A673 (cell line): ENCODE measurements around the gene KLF16.

Experiments
- EZH2 ChIP-seq: fragments of 200-600 bp; sonication (generic); IDR thresholded peaks from 2 replicates; pipeline ENCODE4 v1.6.1; 2017; ENCODE audit warnings: borderline replicate concordance, low read depth, mild to moderate bottlenecking, mixed read lengths, antibody characterized with exemption, low read length; ENCODE audit not compliant: poor library complexity, severe bottlenecking
- TF ChIP-seq, protein P1 (sequence below): fragments of 300-800, 200-600 bp; sonication (generic); conservative IDR thresholded peaks from 2 replicates; pipeline ENCODE4 v1.5.1; 2017; ENCODE audit warnings: low read depth, mild to moderate bottlenecking, antibody characterized with exemption, low read length, moderate library complexity, mixed read lengths

DNA sequence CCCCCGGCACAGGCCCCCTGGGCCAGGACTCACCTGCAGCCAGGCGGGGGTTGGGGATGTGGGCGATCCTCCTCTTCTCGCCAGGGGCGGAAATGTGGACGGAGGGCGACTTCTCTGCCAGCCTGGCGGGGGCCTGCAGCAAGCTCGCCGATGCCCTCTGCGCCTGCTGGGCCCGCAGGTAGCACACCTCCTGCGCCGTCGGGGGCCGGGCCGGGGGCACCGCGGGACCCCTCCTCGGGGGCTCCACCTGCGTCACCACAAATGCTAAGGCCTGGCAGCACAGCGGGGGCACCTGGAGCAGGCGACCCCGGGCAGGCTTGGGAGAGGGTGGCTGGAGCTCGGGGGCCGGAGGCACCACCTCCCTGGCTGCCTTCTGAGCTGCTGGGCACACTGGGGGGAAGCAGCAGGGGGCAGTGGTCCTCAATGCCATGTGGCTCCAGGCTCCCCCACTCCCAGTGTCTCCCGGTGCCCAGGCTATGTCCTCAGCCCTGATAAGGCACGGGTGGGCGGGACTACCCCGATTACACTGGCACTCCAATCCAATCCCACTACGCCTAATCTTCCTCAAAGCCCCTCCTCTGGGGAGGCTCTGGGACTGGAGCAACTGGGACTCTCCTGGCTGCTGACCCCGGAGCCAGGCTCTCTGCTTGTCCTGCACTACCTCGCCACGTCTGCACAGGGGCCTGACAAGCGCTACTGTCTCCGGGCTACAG, 39.7 kb downstream of the KLF16 start:
- TF ChIP-seq, protein P1, sequence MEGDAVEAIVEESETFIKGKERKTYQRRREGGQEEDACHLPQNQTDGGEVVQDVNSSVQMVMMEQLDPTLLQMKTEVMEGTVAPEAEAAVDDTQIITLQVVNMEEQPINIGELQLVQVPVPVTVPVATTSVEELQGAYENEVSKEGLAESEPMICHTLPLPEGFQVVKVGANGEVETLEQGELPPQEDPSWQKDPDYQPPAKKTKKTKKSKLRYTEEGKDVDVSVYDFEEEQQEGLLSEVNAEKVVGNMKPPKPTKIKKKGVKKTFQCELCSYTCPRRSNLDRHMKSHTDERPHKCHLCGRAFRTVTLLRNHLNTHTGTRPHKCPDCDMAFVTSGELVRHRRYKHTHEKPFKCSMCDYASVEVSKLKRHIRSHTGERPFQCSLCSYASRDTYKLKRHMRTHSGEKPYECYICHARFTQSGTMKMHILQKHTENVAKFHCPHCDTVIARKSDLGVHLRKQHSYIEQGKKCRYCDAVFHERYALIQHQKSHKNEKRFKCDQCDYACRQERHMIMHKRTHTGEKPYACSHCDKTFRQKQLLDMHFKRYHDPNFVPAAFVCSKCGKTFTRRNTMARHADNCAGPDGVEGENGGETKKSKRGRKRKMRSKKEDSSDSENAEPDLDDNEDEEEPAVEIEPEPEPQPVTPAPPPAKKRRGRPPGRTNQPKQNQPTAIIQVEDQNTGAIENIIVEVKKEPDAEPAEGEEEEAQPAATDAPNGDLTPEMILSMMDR = no peak
- no peak for TF ChIP-seq EZH2
